C4-2B (cell line): ENCODE measurements around the gene GAS7.

Experiments used
- H3K27ac ChIP-seq: fragments of 450-650 bp; 2 replicates; pipeline ENCODE4 v1.5.1; 2017
- CTCF ChIP-seq: fragments of 450-650 bp; conservative IDR thresholded peaks from 2 replicates; pipeline ENCODE4 v1.5.1; 2017; ENCODE audit warnings: mild to moderate bottlenecking
- ZFX ChIP-seq: fragments of 450-650 bp; IDR thresholded peaks from 2 replicates; pipeline ENCODE4 v1.6.1; 2017

The GAS7 gene

GRCh38 chr17:10081571-10082169 lies 116.7 kb downstream of the GAS7 start:
- no peak for TF ChIP-seq ZFX
- TF ChIP-seq CTCF: no peak
- no peak overlapping the region for H3K27ac ChIP-seq

DNA sequence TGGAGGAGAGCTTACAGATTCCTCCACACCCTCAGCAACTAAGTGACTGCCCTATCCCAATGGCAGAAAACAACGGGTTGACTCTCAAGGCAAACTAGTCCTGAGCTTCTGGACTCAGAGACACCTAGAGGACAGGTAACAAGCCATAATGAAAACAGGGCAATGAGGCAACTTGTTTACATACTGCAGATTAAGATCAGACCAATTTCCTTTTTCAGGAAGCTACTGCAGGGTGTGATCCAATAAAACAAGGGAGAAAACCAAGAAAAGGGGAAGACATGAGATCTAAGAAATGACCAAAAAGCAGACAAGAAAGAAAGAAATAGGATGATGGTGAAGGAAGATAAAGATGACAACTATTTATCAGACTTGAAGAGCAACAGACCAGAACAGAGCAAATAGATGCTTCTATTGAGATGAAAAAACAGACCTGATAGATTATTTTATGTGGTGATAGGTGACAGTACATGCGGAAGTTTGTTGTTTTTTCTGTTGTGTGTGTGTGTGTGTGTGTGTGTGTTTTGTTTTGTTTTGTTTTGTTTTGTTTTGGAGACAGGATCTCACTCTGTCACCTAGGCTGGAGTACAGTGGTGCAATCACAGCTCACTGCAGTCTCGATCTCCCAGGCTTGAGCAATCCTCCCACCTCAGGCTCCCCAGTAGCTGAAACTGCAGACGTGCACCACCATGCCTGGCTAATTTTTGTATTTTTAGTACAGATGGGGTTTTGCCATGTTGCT lies 120.7 kb downstream of the GAS7 start:
- no peak overlapping the region for H3K27ac ChIP-seq
- no peak for TF ChIP-seq ZFX

DNA sequence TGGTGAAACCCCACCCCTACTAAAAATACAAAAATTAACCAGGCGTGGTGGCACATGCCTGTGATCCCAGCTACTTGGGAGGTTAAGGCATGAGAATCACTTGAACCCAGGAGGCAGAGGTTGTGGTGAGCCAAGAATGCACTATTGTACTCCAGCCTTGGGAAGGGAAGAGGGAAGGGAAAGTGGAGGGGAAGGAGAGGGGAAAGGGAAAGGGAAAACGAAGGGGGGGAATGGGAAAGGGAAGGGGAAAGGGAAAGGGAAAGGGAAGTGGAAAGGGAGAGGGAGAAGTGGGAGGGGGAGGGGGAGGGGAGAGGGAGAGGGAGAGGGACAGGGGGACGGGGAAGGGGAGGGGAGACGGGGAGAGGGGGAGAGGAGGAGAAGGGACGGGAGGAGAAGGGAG lies 122.5 kb downstream of the GAS7 start:
- no peak for TF ChIP-seq CTCF
- no peak for TF ChIP-seq ZFX
- H3K27ac ChIP-seq: no peak overlapping the region

DNA sequence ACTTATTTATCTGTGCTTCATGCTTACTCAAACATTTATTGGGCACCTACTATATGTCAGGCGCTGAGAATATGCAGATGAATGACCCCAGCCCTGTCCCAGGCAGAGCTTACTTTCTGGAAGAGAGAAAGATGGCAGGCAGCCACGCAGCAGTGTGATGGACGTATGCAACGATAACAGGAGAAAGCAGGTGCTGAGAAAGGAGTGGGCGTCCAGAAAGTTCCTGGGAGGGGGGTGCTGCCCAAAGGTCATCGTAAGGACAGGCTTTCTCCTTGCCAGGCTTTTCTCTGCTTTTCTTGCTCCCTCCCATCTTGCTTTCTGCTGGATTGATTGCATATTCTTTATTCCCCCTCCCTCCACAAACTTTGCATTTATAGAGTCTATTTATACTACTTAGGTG lies 124.5 kb downstream of the GAS7 start:
- no peak overlapping the region for H3K27ac ChIP-seq
- no peak for TF ChIP-seq ZFX
- no peak for TF ChIP-seq CTCF

GRCh38 chr17:10072556-10073425 lies 125.6 kb downstream of the GAS7 start:
- TF ChIP-seq CTCF: no peak
- no peak for TF ChIP-seq ZFX
- H3K27ac ChIP-seq: no peak overlapping the region

DNA sequence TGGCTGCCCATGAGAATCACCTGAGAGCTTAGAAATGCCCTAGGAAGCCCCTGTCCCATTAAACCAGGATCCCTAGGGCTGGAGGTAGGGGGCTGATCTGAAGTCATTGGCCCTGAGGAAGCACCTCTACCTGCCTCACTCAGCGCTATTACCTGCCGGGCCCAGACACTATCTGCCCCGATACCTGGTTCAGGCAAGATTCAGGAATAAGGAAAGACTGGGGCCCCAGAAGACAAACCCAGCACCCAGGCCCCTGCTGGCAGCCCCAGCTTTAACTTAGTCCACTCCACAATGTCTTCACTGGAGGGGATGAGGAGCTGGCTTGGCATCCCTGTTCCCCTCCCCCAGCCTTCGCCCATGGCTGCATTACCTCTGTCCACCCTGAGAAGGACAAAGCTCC lies 126.3 kb downstream of the GAS7 start:
- no peak overlapping the region for H3K27ac ChIP-seq
- TF ChIP-seq CTCF (no peak), ZFX (no peak)

- no peak for TF ChIP-seq CTCF
- TF ChIP-seq ZFX: no peak
- no peak overlapping the region for H3K27ac ChIP-seq
Measured at GRCh38 chr17:10071141-10071540, 127.3 kb downstream of the GAS7 start.
